Nucleus accumbens (tissue), 56 donors: ENCODE measurements around the gene RGPD3.

Experiments
- DNase-seq, 56 donors: peaks; one replicate each; lab custom pipeline; 2025; lab: John Stamatoyannopoulos, UW

Gene RGPD3

DNA sequence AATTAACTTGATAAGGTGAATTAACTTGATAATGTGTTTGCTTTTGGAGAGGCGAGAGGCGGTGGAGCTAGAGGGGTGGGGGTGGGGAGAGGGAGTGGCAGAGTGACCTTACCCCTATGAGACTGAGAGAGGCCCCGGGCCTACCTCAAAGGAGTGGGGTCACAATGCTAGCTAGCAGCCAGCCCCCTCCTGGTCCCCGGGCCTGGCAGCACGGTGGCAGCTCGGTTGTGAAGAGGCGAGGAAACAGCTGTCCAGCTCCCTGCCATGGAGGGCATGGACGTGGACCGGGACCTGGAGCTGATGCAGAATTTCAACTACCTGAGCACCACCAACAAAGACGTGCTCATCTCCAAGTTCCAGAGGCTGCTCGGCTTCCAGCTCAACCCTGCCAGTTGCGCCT lies 123.9 kb downstream of the RGPD3 start:
- no peak for DNase-seq

DNA sequence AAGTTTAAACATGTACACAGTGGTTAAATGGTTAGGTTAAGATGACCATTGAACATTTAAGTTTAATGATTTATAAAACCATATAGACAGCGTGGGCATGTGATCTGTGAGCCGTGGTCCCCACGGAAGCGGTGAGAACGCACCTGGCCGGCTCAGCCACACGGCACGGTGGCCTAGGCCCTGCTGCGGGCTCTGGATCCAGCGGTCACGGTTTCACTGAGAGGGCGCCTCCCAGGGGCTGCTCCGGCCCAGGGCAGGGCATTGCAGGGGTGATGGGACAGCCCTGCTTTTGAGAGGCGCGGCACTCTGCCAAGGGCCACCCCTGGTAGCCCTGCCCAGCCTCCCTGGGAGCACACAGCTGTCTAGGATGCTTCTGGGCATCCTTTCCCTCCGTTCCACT lies 124.9 kb downstream of the RGPD3 start:
- no peak for DNase-seq

DNA sequence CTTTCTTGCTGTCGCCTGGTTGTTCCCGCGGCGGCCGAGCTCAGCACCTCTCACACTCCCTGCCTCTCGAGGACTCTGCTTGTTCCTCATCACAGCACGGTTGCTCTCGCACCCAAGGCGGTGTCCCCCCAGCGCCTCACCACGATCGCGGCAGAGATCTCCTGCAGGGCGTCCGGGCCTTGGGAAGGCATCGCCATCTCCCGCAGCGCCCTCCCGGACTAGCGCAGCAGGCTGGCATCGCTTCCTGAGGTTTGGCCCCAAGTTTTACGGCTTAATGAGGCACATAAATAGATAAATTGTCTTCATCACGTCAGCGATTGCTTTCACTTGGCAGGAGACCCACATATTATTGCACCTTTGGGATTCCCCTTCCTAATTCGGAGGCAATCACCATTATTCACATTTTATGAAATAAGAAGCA lies 125.4 kb downstream of the RGPD3 start:
- DNase-seq, result no peak

DNA sequence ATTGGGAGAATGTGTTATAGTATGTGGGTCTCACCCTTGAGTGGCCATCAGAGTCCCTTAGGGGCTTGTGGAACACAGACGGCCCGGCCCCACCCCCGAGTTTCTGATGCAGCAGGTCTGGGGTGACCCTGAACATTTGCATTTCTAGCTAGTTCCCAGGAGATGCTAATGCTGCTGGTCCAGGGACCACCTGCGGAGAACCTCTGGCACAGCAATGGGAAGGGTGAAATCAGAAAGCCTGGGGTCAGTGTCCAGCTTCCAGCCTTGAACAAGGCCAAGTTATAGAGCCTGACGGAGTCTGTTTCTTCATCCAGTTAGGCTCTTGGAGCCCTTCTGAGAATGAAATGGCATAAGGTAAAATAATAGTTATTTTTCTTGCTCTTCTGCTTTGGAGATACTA lies 126.5 kb downstream of the RGPD3 start:
- DNase-seq, result no peak
